ENCODE results near the gene P2RY14.

P2RY14 gene

DNA sequence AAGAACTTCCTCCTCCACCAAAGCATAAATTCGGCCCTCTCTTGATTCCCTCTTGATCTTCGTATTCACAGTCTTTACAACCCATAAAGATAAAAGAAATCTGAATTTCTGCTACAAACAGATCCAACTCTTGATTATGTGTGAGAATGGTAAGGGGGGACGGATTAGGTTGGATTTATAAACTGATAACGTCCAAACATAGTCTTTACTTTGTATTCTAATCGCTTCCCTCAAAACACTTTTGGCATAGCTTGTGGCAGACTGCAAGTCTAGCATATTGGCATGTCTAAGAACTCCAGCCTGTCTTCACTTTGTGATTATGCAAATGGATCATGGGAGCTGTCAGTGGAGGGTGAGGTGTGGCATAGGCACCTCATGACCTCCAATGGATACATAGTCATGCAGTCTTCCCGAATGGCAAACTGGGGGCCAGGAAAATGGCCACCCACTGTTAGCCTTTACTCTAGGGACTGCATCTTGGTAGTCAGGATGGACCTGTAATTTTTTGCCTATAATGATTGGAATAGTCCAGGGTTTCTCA lies 51.0 kb downstream of the P2RY14 start:
- TF ChIP-seq, protein P1, sequence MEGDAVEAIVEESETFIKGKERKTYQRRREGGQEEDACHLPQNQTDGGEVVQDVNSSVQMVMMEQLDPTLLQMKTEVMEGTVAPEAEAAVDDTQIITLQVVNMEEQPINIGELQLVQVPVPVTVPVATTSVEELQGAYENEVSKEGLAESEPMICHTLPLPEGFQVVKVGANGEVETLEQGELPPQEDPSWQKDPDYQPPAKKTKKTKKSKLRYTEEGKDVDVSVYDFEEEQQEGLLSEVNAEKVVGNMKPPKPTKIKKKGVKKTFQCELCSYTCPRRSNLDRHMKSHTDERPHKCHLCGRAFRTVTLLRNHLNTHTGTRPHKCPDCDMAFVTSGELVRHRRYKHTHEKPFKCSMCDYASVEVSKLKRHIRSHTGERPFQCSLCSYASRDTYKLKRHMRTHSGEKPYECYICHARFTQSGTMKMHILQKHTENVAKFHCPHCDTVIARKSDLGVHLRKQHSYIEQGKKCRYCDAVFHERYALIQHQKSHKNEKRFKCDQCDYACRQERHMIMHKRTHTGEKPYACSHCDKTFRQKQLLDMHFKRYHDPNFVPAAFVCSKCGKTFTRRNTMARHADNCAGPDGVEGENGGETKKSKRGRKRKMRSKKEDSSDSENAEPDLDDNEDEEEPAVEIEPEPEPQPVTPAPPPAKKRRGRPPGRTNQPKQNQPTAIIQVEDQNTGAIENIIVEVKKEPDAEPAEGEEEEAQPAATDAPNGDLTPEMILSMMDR (IDR thresholded peaks at IDR 0.05; ENCODE audit: borderline replicate concordance, control extremely low read depth, extremely low read depth, insufficient read depth, missing control alignments), result no peak
- in situ Hi-C loops (cut with MboI; ENCODE audit: low sequenced_read_pairs, unreplicated experiment), result loop anchor here (5.0 to 10.0 kb wide), 2 partner anchors 55 to 63 kb away; no protein-coding TSS in a partner anchor
- no peak for DNase-seq (ENCODE audit: low spot score)

- in situ Hi-C loops (cut with MboI; ENCODE audit: low sequenced_read_pairs, unreplicated experiment), result loop anchor here (5.0 to 10.0 kb wide), 2 partner anchors 55 to 62 kb away; no protein-coding TSS in a partner anchor
- DNase-seq (ENCODE audit: low spot score), result no peak
- TF ChIP-seq, protein P1 (IDR thresholded peaks at IDR 0.05; ENCODE audit: borderline replicate concordance, control extremely low read depth, extremely low read depth, insufficient read depth, missing control alignments), result no peak
Measured at GRCh38 chr3:151226825-151227224, 51.5 kb downstream of the P2RY14 start.

DNA sequence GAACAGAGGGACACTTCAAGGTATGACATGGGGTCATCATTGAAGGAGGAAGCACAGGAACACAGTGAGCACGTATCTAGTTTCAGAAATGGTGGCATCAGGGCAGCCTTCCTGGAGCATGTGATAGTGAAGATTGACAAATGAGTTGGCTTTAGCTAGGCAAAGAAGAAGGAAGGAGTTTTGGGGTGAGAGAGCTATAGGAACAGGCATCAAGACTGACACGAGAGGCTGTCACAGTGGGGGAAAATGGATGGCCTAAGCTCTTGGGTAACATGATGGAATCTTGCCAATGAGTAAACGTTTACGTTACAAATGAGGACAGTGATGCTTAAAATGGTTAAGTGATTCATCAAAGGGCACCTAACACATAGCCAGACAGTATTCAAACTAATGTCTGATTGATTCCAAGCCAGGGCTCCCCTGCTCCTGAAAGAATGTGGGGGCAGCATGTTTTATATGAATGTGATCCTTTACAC lies 52.2 kb downstream of the P2RY14 start:
- DNase-seq (ENCODE audit: low spot score), result no peak
- TF ChIP-seq, protein P1 (IDR thresholded peaks at IDR 0.05; ENCODE audit: borderline replicate concordance, control extremely low read depth, extremely low read depth, insufficient read depth, missing control alignments), result no peak
- in situ Hi-C loops (cut with MboI; ENCODE audit: low sequenced_read_pairs, unreplicated experiment), result loop anchor here (5.0 to 10.0 kb wide), 2 partner anchors 56 to 61 kb away; no protein-coding TSS in a partner anchor

- no peak for DNase-seq (ENCODE audit: low spot score)
- in situ Hi-C loops (cut with MboI; ENCODE audit: low sequenced_read_pairs, unreplicated experiment), result loop anchor here (5.0 to 10.0 kb wide), 2 partner anchors 57 to 61 kb away; no protein-coding TSS in a partner anchor
- TF ChIP-seq, protein P1 (IDR thresholded peaks at IDR 0.05; ENCODE audit: borderline replicate concordance, control extremely low read depth, extremely low read depth, insufficient read depth, missing control alignments), result no peak
Measured at GRCh38 chr3:151225040-151225975, 53.0 kb downstream of the P2RY14 start.

- TF ChIP-seq, protein P1 (IDR thresholded peaks at IDR 0.05; ENCODE audit: borderline replicate concordance, control extremely low read depth, extremely low read depth, insufficient read depth, missing control alignments), result no peak
- DNase-seq (ENCODE audit: low spot score), result no peak
- in situ Hi-C loops (cut with MboI; ENCODE audit: low sequenced_read_pairs, unreplicated experiment), result loop anchor here (10.0 kb wide), 1 partner anchor 60 kb away; no protein-coding TSS in a partner anchor
Measured at GRCh38 chr3:151224268-151224866, 54.0 kb downstream of the P2RY14 start.

- TF ChIP-seq, protein P1 (IDR thresholded peaks at IDR 0.05; ENCODE audit: borderline replicate concordance, control extremely low read depth, extremely low read depth, insufficient read depth, missing control alignments), result no peak
- in situ Hi-C loops (cut with MboI; ENCODE audit: low sequenced_read_pairs, unreplicated experiment), result no loop called here
- DNase-seq (ENCODE audit: low spot score), result no peak
Measured at GRCh38 chr3:151219056-151219455, 59.3 kb downstream of the P2RY14 start.

Data from GM13976 (cell line).